ENCODE data around the gene PMEPA1. TPM values are rescaled to one million over a fixed set of nuclear protein-coding genes. Genes with fewer than 3 reads are reported as not detected.

PMEPA1 gene
- total and polyA plus RNA-seq, 2 donors (not counting 1 experiment from before 2014, with no cell fraction given), result 9.9 to 37.4 TPM

- H3K27ac ChIP-seq (ENCODE audit: low read length in 2 of 2), result no peak overlapping the region
- peaks cover 0 to 12% (median 6%) of the 10 kb centered on the region in 3 donors for H3K9me3 ChIP-seq (ENCODE audit: control extremely low read depth in 1 of 3, control insufficient read depth in 2 of 3, insufficient read depth in 1 of 3, low read length in 2 of 3)
- TF ChIP-seq EZH2 (IDR thresholded peaks at IDR 0.05; ENCODE audit: borderline replicate concordance, insufficient read depth, low read depth, low read length, poor library complexity, severe bottlenecking), result no peak
- DNase-seq, result no peak
- Mint-ChIP-seq H3K27me3 (peaks cover 49% of the 10 kb centered on the region), H3K9me3 (ENCODE audit: insufficient read depth) (no peaks in the 10 kb centered on the region), H3K4me3 (no peak overlapping the region), H3K27ac (no peak overlapping the region), H3K4me1 (peaks cover 12% of the 10 kb centered on the region)
- no peaks in the 10 kb centered on the region for H4K20me1 ChIP-seq (ENCODE audit: control insufficient read depth, insufficient read depth, low read length, poor library complexity, severe bottlenecking)
- 89% methylated on average over 3 of the region's 3 CpGs for WGBS (ENCODE audit: insufficient coverage)
- no peak overlapping the region for H3K4me3 ChIP-seq (ENCODE audit: control extremely low read depth in 1 of 5, extremely low read depth in 1 of 5, insufficient read depth in 1 of 5, low read depth in 2 of 5, low read length in 4 of 5)
- H3K79me2 ChIP-seq (ENCODE audit: control insufficient read depth, insufficient read depth, low read length), result no peaks in the 10 kb centered on the region
- H2AFZ ChIP-seq (ENCODE audit: insufficient read depth, low read depth, low read length, poor library complexity, severe bottlenecking), result no peak overlapping the region
- no peak overlapping the region for H3K9ac ChIP-seq (ENCODE audit: low read length)
- ChIA-PET CTCF (no interaction called here), POLR2A (no interaction called here)
- peaks cover 0 to 17% (median 7%) of the 10 kb centered on the region in 4 experiments for H3K27me3 ChIP-seq (replicated peaks in 1 of 4; ENCODE audit: control extremely low read depth in 1 of 4, control insufficient read depth in 3 of 4, insufficient read depth in 4 of 4, low read length in 3 of 4)
- no peaks in the 10 kb centered on the region for H3K36me3 ChIP-seq (replicated peaks in 1 of 2; ENCODE audit: control extremely low read depth in 1 of 2, control insufficient read depth in 1 of 2, extremely low read depth in 1 of 2, insufficient read depth in 2 of 2, low read length in 1 of 2)
- intact Hi-C loops (cut with micrococcal nuclease), result no loop called here
- no peak overlapping the region for H3K4me2 ChIP-seq (replicated peaks; ENCODE audit: low read depth, low read length, poor library complexity, severe bottlenecking)
- H3K4me1 ChIP-seq (ENCODE audit: control insufficient read depth in 2 of 2, insufficient read depth in 2 of 2, low read length in 2 of 2), result peaks cover 3 to 7% of the 10 kb centered on the region in 2 donors
- no peak for ATAC-seq (ENCODE audit: low read depth)
Observed at GRCh38 chr20:57754190-57754589, 44.4 kb upstream of the PMEPA1 start.

GRCh38 chr20:57753332-57754164 is 43.7 kb upstream of the PMEPA1 start:
- no peak overlapping the region for H3K4me2 ChIP-seq (replicated peaks; ENCODE audit: low read depth, low read length, poor library complexity, severe bottlenecking)
- H2AFZ ChIP-seq (ENCODE audit: insufficient read depth, low read depth, low read length, poor library complexity, severe bottlenecking), result no peak overlapping the region
- 92% methylated on average over 12 of the region's 14 CpGs for WGBS (ENCODE audit: insufficient coverage)
- peaks cover 9 to 14% of the 10 kb centered on the region in 2 donors for H3K4me1 ChIP-seq (ENCODE audit: control insufficient read depth in 2 of 2, insufficient read depth in 2 of 2, low read length in 2 of 2)
- no peak overlapping the region for H3K9ac ChIP-seq (ENCODE audit: low read length)
- ChIA-PET CTCF (no interaction called here), POLR2A (no interaction called here)
- no peak for ATAC-seq (ENCODE audit: low read depth)
- H3K4me1 Mint-ChIP-seq, result peaks cover 18% of the 10 kb centered on the region
- no peaks in the 10 kb centered on the region for H3K36me3 ChIP-seq (replicated peaks in 1 of 2; ENCODE audit: control extremely low read depth in 1 of 2, control insufficient read depth in 1 of 2, extremely low read depth in 1 of 2, insufficient read depth in 2 of 2, low read length in 1 of 2)
- no peak overlapping the region for H3K27ac ChIP-seq (ENCODE audit: low read length in 2 of 2)
- no peaks in the 10 kb centered on the region for H4K20me1 ChIP-seq (ENCODE audit: control insufficient read depth, insufficient read depth, low read length, poor library complexity, severe bottlenecking)
- no peak for DNase-seq
- H3K27me3 Mint-ChIP-seq, result peaks cover 50% of the 10 kb centered on the region
- no peak overlapping the region for H3K4me3 Mint-ChIP-seq
- TF ChIP-seq CTCF (IDR thresholded peaks at IDR 0.05) (no peak), EZH2 (IDR thresholded peaks at IDR 0.05; ENCODE audit: borderline replicate concordance, insufficient read depth, low read depth, low read length, poor library complexity, severe bottlenecking) (no peak)
- H3K27me3 ChIP-seq (replicated peaks in 1 of 4; ENCODE audit: control extremely low read depth in 1 of 4, control insufficient read depth in 3 of 4, insufficient read depth in 4 of 4, low read length in 3 of 4), result peaks cover 0 to 23% (median 9%) of the 10 kb centered on the region in 4 experiments
- H3K9me3 ChIP-seq (ENCODE audit: control extremely low read depth in 1 of 3, control insufficient read depth in 2 of 3, insufficient read depth in 1 of 3, low read length in 2 of 3), result peaks cover 0 to 12% (median 6%) of the 10 kb centered on the region in 3 donors
- no peaks in the 10 kb centered on the region for H3K9me3 Mint-ChIP-seq (ENCODE audit: insufficient read depth)
- intact Hi-C loops (cut with micrococcal nuclease), result no loop called here
- H3K4me3 ChIP-seq (ENCODE audit: control extremely low read depth in 1 of 5, extremely low read depth in 1 of 5, insufficient read depth in 1 of 5, low read depth in 2 of 5, low read length in 4 of 5), result no peak overlapping the region
- no peaks in the 10 kb centered on the region for H3K79me2 ChIP-seq (ENCODE audit: control insufficient read depth, insufficient read depth, low read length)
- no peak overlapping the region for H3K27ac Mint-ChIP-seq
